Stimulated activated naive CD8-positive, alpha-beta T cell treated with anti-CD3 and anti-CD28 coated beads, Interleukin-15, Interleukin-2, amounts not matched to agents 100 ng/mL and 50 ng/mL, for 24 hours (primary cell): ENCODE results near the gene NDUFB2.
A peak's percentile ranks its signal among the peaks of the same experiment; 100 is the strongest.
"Not testable (repeated sequence)": the region's sequence is repeated elsewhere in the genome, so short reads cannot be mapped to it uniquely, and the experiment has no call there.

Experiments
- H3K27ac Mint-ChIP-seq: one replicate; pipeline ENCODE4 v1.8.0; 2021; ENCODE audit warnings: mild to moderate bottlenecking, mixed read lengths
- H3K27me3 Mint-ChIP-seq: one replicate; pipeline ENCODE4 v1.8.0; 2021; ENCODE audit warnings: mixed read lengths
- H3K36me3 Mint-ChIP-seq: one replicate; pipeline ENCODE4 v1.8.0; 2021; ENCODE audit warnings: low read depth, mixed read lengths
- H3K4me1 Mint-ChIP-seq: one replicate; pipeline ENCODE4 v1.8.0; 2021; ENCODE audit warnings: low read depth, mixed read lengths
- H3K4me3 Mint-ChIP-seq: one replicate; pipeline ENCODE4 v1.8.0; 2021; ENCODE audit warnings: mild to moderate bottlenecking, mixed read lengths
- H3K9me3 Mint-ChIP-seq: one replicate; pipeline ENCODE4 v1.8.0; 2021; ENCODE audit warnings: mixed read lengths

NDUFB2 gene

DNA sequence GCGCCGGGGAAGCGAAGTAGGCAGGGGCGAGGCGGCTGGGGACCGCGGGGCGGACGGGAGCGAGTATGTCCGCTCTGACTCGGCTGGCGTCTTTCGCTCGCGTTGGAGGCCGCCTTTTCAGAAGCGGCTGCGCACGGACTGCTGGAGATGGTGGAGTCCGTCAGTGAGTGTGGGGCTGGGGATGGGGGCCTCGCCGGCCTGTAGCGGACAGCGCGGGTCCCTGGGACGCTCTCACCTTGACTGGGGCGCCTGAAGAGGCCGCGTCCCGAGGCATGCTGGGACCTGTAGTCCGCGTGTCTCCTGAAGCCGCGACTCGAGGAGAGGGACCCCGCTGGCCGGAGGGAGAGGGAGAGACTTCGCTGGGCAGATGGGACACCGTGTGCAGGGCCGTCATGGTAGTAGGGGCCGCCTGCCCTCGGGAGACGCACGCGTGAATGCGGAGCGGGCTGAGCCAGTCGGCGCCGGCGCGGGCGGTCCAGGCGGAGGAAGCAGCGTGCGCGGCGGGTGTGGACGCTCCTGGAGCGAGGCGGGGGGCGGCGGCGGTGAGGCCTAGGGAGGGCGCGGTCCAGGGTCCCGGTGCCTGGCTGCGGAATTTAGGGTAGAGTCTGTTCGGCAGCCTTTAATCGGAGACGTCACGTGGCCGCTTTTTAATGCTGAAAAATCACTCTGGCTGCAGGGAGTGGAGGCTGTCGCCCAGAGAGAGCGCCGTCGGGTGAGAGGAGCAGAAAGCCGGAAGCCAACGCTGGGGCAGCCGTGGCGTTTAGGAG, at the start of gene NDUFB2:
Gene NDUFB2, plus strand, starts transcription at position 29 of the 767 bp plus-strand sequence. Its CDS starts 37 bp downstream, at position 66.
- Mint-ChIP-seq H3K9me3 (no peaks in the 10 kb centered on the region), H3K27ac (peak within 1 kb of the TSS; percentile 98), H3K4me1 (peaks cover 47% of the 10 kb centered on the region), H3K36me3 (peaks cover 21% of the 10 kb centered on the region), H3K4me3 (peak within 1 kb of the TSS; percentile 98), H3K27me3 (no peaks in the 10 kb centered on the region)

DNA sequence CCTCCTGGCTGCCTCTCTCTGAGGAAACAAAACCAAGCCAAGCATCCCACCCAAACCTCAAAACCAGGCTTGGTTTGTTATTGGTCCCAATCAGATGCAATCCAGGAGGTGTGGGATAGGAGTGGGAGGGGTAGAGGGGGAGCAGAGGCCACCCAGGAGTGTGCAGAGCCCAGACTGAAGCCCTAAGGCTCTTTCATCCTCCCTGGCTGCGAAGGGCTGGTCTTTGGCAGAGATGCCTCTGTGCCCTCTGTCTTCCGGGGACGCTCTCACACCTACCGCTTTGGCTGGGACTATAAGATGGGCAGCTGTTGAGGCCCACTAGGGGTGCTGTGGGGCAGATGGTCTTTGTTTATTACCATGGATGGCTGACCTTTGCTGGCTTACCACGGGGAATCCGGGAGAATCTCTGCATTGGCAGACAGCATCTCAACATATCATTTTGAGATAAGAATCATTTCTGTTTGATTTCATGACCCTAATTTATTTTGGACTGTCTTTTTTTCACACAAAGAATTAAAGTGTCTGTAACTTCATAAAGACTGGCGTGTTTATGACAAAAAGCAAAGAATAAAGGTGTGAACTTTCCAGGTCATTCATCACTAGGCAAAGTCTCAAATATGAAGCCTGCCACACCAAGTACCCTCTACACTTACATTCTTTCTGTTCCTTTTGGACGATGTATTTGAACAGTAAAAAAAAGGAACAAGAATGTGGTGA, 49.4 kb upstream of the NDUFB2 start:
- H3K4me1 Mint-ChIP-seq = peaks cover 6% of the 10 kb centered on the region
- H3K4me3 Mint-ChIP-seq = no peak overlapping the region
- peaks cover 20% of the 10 kb centered on the region for H3K27me3 Mint-ChIP-seq
- no peaks in the 10 kb centered on the region for H3K9me3 Mint-ChIP-seq
- H3K36me3 Mint-ChIP-seq = no peaks in the 10 kb centered on the region
- H3K27ac Mint-ChIP-seq = no peak overlapping the region

DNA sequence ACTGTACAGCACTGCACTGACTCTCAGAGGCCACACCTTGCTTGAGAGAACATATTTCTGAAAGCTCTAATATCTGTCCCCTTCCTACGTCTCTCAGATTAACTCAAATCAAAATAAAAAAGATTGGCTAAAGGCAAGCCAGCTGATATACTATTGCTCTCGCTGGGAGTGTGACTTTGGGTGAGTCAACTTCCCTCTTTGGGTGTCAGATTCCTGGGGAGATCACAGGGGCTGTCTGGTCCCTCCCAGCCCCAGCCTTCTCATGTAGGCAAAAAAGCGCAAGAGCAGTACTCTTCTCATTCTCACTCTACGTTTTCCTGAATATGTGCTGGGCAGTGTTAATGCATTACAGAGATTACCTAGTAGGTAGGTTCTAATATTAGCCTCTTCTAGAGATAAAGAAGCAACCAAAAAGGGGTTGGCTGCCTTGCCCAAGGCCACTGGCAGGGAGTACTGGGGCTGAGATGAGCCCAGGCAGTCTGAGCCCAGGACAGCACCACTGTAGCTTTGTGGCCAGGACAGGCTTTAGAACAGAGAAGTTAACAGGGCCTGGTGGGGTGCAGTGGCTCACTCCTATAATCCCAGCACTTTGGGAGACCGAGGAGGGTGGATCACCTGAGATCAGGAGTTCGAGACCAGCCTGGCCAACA, 46.8 kb upstream of the NDUFB2 start:
- no peaks in the 10 kb centered on the region for H3K36me3 Mint-ChIP-seq
- H3K27me3 Mint-ChIP-seq = peaks cover 4% of the 10 kb centered on the region
- H3K4me3 Mint-ChIP-seq = no peak overlapping the region
- H3K9me3 Mint-ChIP-seq = no peaks in the 10 kb centered on the region
- H3K27ac Mint-ChIP-seq = no peak overlapping the region
- peaks cover 12% of the 10 kb centered on the region for H3K4me1 Mint-ChIP-seq

DNA sequence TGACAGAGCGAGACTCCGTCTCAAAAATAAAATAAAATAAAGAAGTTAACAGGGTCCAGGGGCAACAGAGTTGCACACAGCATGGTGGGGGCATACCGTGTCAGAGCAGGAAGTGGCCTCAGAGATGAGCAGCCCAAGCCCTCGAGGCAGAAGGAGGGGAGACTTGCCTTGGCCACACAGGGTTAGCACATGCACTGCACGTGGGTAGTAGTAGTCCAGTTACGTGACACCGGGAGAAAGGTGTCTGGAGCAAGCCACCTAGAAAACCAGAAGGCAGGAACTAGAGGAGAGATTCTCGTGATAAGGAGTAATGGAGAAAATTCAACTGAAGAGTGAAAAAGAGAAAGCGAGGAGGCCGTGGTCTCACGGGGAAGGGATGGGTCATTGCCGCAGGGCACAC, 46.1 kb upstream of the NDUFB2 start:
- Mint-ChIP-seq H3K36me3 (no peaks in the 10 kb centered on the region), H3K9me3 (no peaks in the 10 kb centered on the region), H3K27me3 (peaks cover 3% of the 10 kb centered on the region), H3K27ac (no peak overlapping the region), H3K4me1 (peaks cover 12% of the 10 kb centered on the region), H3K4me3 (no peak overlapping the region)

DNA sequence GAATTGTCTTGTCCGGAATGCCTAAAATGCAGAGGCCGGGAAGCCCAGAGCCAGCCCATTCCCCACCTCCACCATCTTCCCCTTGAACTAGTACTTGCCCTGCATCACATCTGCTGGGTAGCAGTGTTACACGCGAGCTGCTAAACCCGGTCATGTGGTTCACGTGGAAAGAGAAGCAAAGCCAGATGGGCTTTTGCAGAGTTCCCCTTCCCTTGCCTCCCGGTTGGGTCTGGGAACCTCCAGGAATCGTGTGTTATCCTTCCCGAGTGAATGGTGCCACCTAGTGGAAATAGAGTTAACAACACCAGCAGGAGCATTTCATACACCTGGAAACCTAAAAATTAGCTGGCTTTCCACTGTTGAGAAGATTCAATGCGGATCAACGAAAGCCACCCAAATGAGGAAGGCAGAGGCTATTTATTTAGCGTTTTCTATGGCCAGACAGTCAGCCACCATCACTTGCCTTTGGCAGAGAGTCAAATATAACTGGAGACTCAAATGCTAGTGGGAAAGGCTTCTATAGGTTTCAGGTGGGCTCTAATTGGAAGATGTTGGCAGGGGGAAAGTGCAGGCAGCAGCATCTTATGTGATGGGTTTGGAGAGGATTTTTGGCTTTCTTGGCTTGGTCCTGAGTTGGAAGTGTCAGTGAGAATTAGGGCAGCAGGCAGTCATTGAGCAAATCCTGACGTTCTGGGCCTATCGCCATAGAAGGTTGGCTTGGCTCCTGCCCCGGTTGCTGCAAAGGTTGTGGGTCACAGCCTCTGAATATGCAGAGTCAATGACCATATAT, 43.0 kb upstream of the NDUFB2 start:
- Mint-ChIP-seq H3K27ac (no peak overlapping the region), H3K4me3 (no peak overlapping the region), H3K4me1 (peaks cover 22% of the 10 kb centered on the region), H3K9me3 (no peaks in the 10 kb centered on the region), H3K36me3 (no peaks in the 10 kb centered on the region), H3K27me3 (peaks cover 7% of the 10 kb centered on the region)

DNA sequence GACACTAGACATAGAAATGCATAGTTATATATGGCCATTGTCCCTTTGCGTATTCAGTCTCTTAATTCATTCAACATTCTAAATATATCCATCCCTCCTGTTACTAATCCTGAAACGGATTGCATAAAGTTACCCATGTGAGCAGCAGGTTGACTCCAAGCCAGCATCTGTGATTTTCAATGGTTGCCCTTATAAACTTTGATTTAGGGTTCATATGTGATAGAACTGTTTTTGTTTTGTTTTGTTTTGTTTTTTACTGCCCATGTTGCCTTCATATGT, 42.5 kb upstream of the NDUFB2 start:
- H3K9me3 Mint-ChIP-seq = no peaks in the 10 kb centered on the region
- H3K27ac Mint-ChIP-seq = no peak overlapping the region
- H3K36me3 Mint-ChIP-seq = no peaks in the 10 kb centered on the region
- H3K4me3 Mint-ChIP-seq = no peak overlapping the region
- H3K4me1 Mint-ChIP-seq = peaks cover 22% of the 10 kb centered on the region
- peaks cover 7% of the 10 kb centered on the region for H3K27me3 Mint-ChIP-seq

- no peak overlapping the region for H3K4me3 Mint-ChIP-seq
- H3K9me3 Mint-ChIP-seq = no peaks in the 10 kb centered on the region
- peaks cover 22% of the 10 kb centered on the region for H3K4me1 Mint-ChIP-seq
- no peaks in the 10 kb centered on the region for H3K36me3 Mint-ChIP-seq
- peak overlapping the region; percentile 37 for H3K27ac Mint-ChIP-seq
- peaks cover 7% of the 10 kb centered on the region for H3K27me3 Mint-ChIP-seq
Observed at GRCh38 chr7:140654661-140655060, 41.8 kb upstream of the NDUFB2 start.

GRCh38 chr7:140655511-140656408, 40.7 kb upstream of the NDUFB2 start:
- H3K4me1 Mint-ChIP-seq = peaks cover 22% of the 10 kb centered on the region
- peaks cover 4% of the 10 kb centered on the region for H3K27me3 Mint-ChIP-seq
- peak overlapping the region; percentile 75 for H3K27ac Mint-ChIP-seq
- H3K9me3 Mint-ChIP-seq = no peaks in the 10 kb centered on the region
- H3K36me3 Mint-ChIP-seq = no peaks in the 10 kb centered on the region
- H3K4me3 Mint-ChIP-seq = peak overlapping the region; percentile 71

DNA sequence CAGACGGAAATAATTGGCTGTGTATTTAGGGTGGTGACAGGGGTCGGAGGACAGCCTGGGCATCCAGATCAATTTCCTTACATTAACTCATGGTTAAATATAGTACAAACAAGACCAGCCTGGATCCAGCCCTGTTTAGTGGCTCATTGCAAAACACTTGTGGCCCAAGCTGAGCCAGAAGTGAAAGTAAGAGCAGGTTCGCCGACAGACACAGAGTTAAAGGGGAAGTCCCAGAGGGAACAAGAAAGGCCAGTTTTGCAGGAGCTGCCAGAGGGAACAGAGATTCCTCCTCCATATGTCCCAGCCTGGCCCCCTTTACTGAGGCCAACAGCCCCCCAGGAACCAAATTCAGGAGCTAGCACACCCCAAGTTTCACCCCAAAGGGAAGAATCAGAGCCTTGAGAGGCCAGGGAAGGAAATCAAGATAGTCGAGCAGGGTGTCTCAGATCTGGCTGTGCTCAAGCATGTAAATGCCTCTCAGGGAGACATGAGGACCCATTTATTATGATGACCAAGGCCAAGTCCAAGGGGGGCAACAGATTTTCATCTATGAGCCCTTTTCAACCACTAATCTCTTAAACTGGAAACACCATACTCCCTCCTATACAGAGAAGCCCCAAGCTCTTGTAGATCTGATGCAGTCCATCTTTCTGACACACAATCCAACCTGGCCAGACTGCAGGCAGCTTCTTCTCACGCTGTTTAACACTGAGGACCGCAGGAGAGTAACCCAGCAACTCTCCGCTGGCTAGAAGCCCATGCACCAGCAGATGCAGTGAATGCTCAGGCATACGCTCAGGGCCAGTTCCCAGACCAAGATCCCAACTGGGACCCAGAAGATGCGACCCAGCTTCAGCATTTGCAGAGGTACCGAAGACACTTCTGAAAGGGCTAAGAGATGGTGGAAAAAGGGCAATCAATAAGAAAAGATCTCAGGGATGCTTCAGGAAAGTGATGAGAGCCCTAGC, 39.7 kb upstream of the NDUFB2 start:
- peak overlapping the region; percentile 71 for H3K4me3 Mint-ChIP-seq
- H3K27ac Mint-ChIP-seq = peak overlapping the region; percentile 75
- no peaks in the 10 kb centered on the region for H3K9me3 Mint-ChIP-seq
- H3K27me3 Mint-ChIP-seq = peaks cover 4% of the 10 kb centered on the region
- H3K36me3 Mint-ChIP-seq = no peaks in the 10 kb centered on the region
- peaks cover 22% of the 10 kb centered on the region for H3K4me1 Mint-ChIP-seq

GRCh38 chr7:140657891-140658290, 38.6 kb upstream of the NDUFB2 start:
- H3K9me3 Mint-ChIP-seq = no peaks in the 10 kb centered on the region
- peaks cover 4% of the 10 kb centered on the region for H3K27me3 Mint-ChIP-seq
- no peak overlapping the region for H3K4me3 Mint-ChIP-seq
- H3K36me3 Mint-ChIP-seq = no peaks in the 10 kb centered on the region
- peaks cover 22% of the 10 kb centered on the region for H3K4me1 Mint-ChIP-seq
- H3K27ac Mint-ChIP-seq = no peak overlapping the region

DNA sequence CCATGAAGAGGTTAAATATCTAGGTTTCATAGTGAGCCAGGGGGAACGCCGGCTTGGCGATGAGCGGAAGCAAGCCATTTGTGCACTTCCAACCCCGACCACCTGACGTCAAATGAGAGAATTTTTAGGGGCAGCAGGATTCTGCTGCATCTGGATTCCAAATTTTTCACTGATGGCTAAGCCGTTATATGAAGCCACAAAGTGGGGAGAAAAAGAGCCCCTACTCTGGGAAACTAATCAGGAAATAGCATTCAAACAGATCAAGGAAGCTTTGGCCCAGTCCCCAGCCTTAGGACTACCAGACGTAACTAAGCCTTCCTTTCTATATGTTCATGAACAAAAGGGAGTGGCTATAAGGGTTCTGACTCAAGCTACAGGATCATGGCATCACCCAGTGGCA, 36.7 kb upstream of the NDUFB2 start:
- Mint-ChIP-seq H3K27ac (no peak overlapping the region), H3K4me1 (peaks cover 16% of the 10 kb centered on the region), H3K36me3 (no peaks in the 10 kb centered on the region), H3K9me3 (no peaks in the 10 kb centered on the region), H3K27me3 (peaks cover 4% of the 10 kb centered on the region), H3K4me3 (no peak overlapping the region)

DNA sequence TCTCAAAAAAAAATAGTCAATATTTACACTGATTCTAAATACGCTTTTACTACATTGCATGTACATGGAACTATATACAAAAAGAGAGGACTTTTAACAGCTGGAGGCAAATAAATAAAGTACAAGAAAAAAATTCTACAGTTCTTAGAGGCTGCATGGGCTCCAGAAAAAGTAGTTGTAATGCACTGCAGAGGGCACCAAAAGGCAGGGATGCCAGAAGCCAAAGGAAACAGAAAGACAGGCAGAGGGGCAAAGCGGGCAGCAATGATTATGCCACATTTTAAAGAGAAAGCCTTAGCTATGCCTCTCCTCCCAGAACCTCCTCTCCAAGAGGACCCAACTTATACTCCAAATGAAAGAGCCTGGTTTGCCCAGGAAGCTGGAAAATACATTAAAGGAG, 35.4 kb upstream of the NDUFB2 start:
- Mint-ChIP-seq H3K9me3 (no peaks in the 10 kb centered on the region), H3K36me3 (no peaks in the 10 kb centered on the region), H3K27me3 (peaks cover 4% of the 10 kb centered on the region), H3K4me3 (no peak overlapping the region), H3K4me1 (peaks cover 11% of the 10 kb centered on the region), H3K27ac (no peak overlapping the region)

DNA sequence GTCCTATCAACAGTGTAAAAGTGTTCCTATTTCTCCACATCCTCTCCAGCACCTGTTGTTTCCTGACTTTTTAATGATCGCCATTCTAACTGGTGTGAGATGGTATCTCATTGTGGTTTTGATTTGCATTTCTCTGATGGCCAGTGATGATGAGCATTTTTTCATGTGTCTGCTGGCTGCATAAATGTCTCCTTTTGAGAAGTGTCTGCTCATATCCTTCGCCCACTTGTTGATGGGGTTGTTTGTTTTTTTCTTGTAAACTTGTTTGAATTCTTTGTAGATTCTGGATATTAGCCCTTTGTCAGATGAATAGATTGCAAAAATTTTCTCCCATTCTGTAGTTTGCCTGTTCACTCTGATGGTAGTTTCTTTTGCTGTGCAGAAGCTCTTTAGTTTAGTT, 33.6 kb upstream of the NDUFB2 start:
- H3K27ac Mint-ChIP-seq, H3K4me3 Mint-ChIP-seq, H3K9me3 Mint-ChIP-seq, H3K27me3 Mint-ChIP-seq, H3K36me3 Mint-ChIP-seq, H3K4me1 Mint-ChIP-seq: not testable (repeated sequence)
